GM12874 (cell line): ENCODE measurements around the gene CD37.

Experiments
- TF ChIP-seq, protein P1 (sequence below): IDR thresholded peaks from 2 replicates; pipeline ENCODE4 v1.5.1; 2011; ENCODE audit warnings: low read depth, mild to moderate bottlenecking, control low read depth, low read length, moderate library complexity; ENCODE audit not compliant: insufficient read depth

CD37 gene

DNA sequence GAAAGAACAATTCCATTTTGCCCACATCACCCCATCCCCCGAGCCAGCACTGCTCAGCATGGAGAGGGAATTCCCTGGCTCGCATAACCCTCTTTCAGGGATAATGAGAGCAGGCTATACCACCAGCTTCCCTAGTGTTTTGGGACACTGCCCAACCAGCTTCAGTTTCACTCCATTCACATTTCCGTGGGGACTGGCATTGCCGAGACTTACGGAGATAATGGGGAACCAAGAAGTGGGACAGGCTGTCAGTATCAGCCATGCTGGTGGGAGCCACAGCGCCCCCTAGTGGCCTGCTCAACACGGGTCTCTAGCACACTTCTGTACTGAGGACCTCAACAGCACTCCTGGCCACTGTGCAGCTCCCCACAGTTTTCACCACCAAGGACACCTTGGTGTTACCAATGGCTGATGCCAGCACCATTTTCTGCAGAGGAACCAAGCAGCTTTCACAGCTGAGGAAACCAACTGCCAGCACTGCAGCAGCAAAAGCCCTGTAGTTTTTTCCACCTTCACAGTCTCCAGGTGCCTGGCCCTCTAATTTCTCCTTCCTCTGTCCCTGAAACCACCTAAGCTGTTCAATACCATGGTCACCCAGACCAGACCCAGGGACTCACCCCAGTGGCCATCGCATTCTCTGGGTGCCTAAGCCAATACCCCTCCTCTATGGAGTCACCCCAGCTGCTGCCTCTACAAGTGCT, 33.9 kb upstream of the CD37 start:
- TF ChIP-seq, protein P1, sequence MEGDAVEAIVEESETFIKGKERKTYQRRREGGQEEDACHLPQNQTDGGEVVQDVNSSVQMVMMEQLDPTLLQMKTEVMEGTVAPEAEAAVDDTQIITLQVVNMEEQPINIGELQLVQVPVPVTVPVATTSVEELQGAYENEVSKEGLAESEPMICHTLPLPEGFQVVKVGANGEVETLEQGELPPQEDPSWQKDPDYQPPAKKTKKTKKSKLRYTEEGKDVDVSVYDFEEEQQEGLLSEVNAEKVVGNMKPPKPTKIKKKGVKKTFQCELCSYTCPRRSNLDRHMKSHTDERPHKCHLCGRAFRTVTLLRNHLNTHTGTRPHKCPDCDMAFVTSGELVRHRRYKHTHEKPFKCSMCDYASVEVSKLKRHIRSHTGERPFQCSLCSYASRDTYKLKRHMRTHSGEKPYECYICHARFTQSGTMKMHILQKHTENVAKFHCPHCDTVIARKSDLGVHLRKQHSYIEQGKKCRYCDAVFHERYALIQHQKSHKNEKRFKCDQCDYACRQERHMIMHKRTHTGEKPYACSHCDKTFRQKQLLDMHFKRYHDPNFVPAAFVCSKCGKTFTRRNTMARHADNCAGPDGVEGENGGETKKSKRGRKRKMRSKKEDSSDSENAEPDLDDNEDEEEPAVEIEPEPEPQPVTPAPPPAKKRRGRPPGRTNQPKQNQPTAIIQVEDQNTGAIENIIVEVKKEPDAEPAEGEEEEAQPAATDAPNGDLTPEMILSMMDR: peak; percentile 99

DNA sequence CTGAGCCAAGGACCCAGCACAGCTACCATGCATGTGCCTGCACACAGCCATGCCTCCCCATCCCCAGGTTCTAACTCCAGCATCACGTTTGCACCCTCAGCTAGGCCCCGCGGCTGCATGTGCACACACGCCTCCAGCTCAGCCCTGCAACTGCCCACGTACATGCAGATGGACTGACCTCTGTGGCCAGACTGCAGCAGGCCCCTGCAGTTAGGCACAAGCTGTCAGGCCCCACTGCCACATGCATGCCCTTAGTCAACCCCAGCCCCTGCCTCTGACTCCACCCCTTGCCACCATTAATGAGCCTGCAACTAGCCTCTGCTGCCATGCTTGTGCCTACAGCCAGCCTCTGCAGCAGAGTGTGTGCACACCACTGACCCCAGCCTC, 33.3 kb upstream of the CD37 start:
- TF ChIP-seq, protein P1: no peak

DNA sequence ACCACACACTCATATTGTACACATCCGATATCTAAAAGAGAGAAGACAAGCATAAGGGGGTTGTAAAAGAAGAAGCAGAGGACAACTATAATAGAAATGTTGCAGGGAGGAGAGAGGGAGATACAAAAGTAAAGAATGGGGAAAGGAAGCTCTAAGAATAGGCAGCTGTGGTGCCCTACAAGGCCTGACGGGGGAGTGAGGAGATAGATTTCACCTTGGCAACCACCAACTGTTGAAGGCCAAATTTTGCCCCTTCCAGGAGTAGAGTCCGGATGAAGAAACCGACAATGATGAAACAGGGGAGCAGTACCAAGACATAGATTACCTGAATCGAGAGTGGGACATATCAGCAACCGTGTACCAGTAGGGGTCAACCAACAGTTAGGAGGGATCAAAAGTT, 26.1 kb upstream of the CD37 start:
- TF ChIP-seq, protein P1: no peak

DNA sequence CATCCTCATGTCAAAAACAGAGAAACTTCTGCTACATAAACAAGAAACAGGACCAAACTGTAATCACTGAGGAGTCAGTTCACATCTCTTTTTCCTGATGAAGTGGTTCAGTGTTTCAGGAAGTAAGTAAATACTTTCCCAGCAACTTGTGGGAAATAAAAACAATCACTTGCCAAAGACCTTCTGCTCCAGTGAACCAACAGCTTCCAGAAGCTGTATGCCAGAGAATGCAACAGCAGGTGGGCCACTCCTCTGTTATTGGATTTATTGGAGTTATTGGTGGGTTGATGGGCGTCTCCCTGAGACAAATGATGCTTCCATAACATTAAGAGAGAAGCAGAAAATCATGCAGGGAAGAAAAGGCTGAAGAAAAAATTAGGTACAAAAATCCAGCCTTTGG, 20.1 kb upstream of the CD37 start:
- TF ChIP-seq, protein P1: no peak

DNA sequence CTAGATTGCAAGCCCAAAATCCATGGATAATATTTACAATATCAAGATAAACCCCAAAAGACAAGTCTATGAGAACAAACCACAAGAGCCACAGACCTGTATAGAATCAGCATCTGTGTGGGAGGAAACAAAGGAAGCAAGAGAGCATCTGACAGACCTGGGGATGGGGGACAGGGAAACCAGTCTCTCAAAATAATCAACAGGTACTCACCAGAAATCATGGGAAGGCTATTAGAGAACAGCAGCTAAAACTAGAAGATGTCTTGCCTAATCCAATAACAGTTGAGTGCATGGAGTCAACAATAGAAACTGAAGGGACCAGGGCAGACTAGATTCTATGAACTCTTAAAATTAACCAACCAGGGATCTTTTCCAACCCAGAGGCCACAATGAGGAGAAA, 18.9 kb upstream of the CD37 start:
- TF ChIP-seq, protein P1: no peak

DNA sequence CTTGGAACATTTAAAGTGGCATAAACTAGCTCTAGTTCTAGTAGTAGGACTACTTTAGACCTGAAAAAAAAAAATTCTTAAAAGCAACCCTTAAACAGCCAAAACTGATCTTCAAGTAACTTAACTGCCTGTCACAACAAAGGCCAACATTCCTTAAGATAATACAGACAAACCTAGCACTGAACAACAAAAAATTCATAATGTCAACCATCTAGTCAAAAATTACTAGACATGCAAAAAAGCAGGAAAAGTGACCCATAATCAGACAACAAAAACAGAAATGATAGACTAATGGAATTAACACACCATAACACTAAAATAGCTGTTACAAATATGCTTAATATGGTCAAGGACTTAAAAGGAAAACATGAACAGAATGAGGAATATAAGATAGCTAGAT, 16.9 kb upstream of the CD37 start:
- TF ChIP-seq, protein P1: no peak

DNA sequence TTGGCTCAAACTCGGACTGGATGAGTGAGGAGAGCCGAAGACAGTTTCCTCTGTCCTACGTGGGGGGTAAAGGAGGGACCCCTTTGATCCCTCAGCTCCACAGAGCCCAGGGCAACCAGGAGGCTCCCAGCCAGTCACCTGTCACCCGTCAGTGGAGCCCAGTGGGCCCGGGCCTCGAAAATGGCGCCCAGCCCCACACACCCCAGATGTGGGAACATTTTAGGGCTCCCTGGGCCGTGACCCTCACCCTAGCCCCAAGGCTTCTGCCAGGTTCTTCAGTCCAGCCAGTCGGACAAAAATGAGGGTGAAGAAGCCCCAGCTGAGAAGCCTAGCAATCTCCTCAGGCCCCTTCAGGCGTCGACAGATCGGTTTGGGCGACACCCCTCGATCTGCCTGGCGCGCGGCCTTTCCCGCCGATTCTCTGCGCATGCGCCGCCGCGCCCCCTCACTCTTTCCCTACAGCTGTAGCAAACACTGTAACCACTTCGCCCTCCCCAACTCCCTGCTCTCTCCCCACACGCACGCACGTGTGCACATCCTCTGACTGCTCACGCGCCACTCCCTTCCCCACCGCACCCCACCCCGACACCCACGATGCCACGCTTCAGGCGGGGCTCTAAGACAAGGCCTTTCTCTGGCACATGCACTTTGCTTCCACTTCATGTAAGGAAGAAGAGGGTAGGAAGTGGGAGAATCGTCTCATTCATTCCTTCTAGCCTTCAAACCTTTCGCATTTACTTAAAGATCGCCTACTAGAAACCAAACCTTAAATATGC, 10.2 kb upstream of the CD37 start, which contains the start of gene SLC6A16:
Gene SLC6A16, minus strand, starts transcription at position 391 of the 776 bp plus-strand sequence. CDS start 13,844 bp downstream, outside the sequence.
- TF ChIP-seq, protein P1: no peak
